Measurements from ENCODE around the gene GALNT2. TPM values are rescaled to one million over a fixed set of nuclear protein-coding genes. Genes with fewer than 3 reads are reported as not detected.
A peak's percentile ranks its signal among the peaks of the same experiment; 100 is the strongest.

The GALNT2 gene
- total RNA-seq, 2 donors from 2014 or later: 47.4 to 67.3 TPM

- no peak for DNase-seq
- TF ChIP-seq, protein P1, sequence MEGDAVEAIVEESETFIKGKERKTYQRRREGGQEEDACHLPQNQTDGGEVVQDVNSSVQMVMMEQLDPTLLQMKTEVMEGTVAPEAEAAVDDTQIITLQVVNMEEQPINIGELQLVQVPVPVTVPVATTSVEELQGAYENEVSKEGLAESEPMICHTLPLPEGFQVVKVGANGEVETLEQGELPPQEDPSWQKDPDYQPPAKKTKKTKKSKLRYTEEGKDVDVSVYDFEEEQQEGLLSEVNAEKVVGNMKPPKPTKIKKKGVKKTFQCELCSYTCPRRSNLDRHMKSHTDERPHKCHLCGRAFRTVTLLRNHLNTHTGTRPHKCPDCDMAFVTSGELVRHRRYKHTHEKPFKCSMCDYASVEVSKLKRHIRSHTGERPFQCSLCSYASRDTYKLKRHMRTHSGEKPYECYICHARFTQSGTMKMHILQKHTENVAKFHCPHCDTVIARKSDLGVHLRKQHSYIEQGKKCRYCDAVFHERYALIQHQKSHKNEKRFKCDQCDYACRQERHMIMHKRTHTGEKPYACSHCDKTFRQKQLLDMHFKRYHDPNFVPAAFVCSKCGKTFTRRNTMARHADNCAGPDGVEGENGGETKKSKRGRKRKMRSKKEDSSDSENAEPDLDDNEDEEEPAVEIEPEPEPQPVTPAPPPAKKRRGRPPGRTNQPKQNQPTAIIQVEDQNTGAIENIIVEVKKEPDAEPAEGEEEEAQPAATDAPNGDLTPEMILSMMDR (IDR thresholded peaks at IDR 0.05): no peak
- intact Hi-C loops (cut with DNase I): no loop called here
- no peak overlapping the region for H3K4me3 ChIP-seq
- H3K36me3 ChIP-seq: no peaks in the 10 kb centered on the region
- H3K27ac ChIP-seq: no peak overlapping the region
- no peaks in the 10 kb centered on the region for H3K9me3 ChIP-seq
- no peaks in the 10 kb centered on the region for H3K27me3 ChIP-seq
- H3K4me1 ChIP-seq: peaks cover 2% of the 10 kb centered on the region
- H3K9ac ChIP-seq (ENCODE audit: low read depth in 2 of 2, low read length in 2 of 2): no peak overlapping the region
Observed at GRCh38 chr1:230230273-230230672, 163.2 kb downstream of the GALNT2 start.

- Histone ChIP-seq H3K27ac (peak overlapping the region; percentile 72), H3K9me3 (no peaks in the 10 kb centered on the region), H3K4me1 (peaks cover 2% of the 10 kb centered on the region), H3K9ac (ENCODE audit: low read depth in 2 of 2, low read length in 2 of 2) (no peak overlapping the region), H3K36me3 (no peaks in the 10 kb centered on the region), H3K4me3 (no peak overlapping the region), H3K27me3 (no peaks in the 10 kb centered on the region)
- intact Hi-C loops (cut with DNase I): no loop called here
- TF ChIP-seq, protein P1 (IDR thresholded peaks at IDR 0.05): no peak
- DNase-seq: peak; percentile 58
Observed at GRCh38 chr1:230230948-230231773, 164.1 kb downstream of the GALNT2 start.

DNA sequence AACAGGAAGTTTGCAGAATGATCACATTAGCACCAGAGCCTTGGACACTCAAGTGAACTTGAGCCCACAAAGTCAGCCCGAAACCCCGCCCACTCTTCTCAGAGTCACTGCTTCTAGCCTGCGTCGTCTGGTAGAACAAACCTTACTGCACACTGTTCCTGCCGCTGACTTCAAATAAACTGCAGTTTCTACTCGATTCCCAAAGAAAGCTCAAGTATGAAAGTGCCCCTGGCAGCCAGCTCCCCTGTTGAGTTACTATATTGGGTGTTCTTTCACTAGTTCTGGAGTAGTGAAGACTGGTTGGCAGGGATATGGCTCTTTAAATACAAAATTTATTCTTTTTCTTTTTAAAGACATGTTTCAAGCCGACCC lies 164.7 kb downstream of the GALNT2 start:
- Histone ChIP-seq H3K4me1 (peaks cover 2% of the 10 kb centered on the region), H3K9ac (ENCODE audit: low read depth in 2 of 2, low read length in 2 of 2) (peak overlapping the region in 1 of 2 donors; percentile 21), H3K9me3 (no peaks in the 10 kb centered on the region), H3K4me3 (no peak overlapping the region), H3K36me3 (no peaks in the 10 kb centered on the region), H3K27ac (peak overlapping the region; percentile 72), H3K27me3 (no peaks in the 10 kb centered on the region)
- peak; percentile 87 for DNase-seq
- intact Hi-C loops (cut with DNase I): no loop called here
- TF ChIP-seq, protein P1 (IDR thresholded peaks at IDR 0.05): no peak

DNA sequence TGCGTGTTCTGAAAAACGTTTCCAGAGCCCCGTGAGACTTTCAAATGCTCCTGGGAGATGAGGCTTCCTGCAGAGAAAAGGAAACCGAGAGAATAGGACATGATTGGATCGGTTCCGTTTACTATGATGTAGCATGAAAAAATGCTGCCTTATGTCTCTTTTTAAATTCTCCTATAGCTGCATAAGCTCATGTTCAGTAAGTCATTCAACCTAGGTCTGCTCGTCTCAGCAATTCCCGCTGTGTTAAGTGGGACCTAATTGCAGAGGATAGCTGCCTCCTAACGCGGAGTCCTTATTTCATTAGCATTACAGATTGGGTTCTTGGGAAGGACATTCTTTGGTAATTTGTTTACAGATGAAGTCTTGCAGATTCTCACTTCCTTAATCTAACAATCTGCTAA lies 165.3 kb downstream of the GALNT2 start:
- Histone ChIP-seq H3K9me3 (no peaks in the 10 kb centered on the region), H3K27me3 (no peaks in the 10 kb centered on the region), H3K9ac (ENCODE audit: low read depth in 2 of 2, low read length in 2 of 2) (no peak overlapping the region), H3K27ac (no peak overlapping the region), H3K4me1 (peaks cover 2% of the 10 kb centered on the region), H3K4me3 (no peak overlapping the region), H3K36me3 (no peaks in the 10 kb centered on the region)
- no peak for DNase-seq
- intact Hi-C loops (cut with DNase I): no loop called here
- TF ChIP-seq, protein P1 (IDR thresholded peaks at IDR 0.05): no peak

- no peak overlapping the region for H3K27ac ChIP-seq
- no peak for DNase-seq
- H3K4me1 ChIP-seq: peaks cover 2% of the 10 kb centered on the region
- H3K4me3 ChIP-seq: no peak overlapping the region
- no peaks in the 10 kb centered on the region for H3K9me3 ChIP-seq
- no peaks in the 10 kb centered on the region for H3K36me3 ChIP-seq
- H3K27me3 ChIP-seq: no peaks in the 10 kb centered on the region
- intact Hi-C loops (cut with DNase I): no loop called here
- TF ChIP-seq, protein P1 (IDR thresholded peaks at IDR 0.05): no peak
- H3K9ac ChIP-seq (ENCODE audit: low read depth in 2 of 2, low read length in 2 of 2): no peak overlapping the region
Observed at GRCh38 chr1:230233786-230234185, 166.7 kb downstream of the GALNT2 start.

Data from colonic mucosa (tissue), 4 donors.